NCI-H82 treated with DMSO at 0.1 percent for 48 hours (cell line): ENCODE measurements around the gene CDK4.

Experiments
- DNase-seq: peaks from one replicate; lab custom pipeline; 2025; ENCODE audit not compliant: unreplicated experiment; lab: John Stamatoyannopoulos, UW

Gene CDK4

GRCh38 chr12:57757771-57758170 is 5.7 kb upstream of the CDK4 start:
- DNase-seq = no peak

- peak; percentile 28 for DNase-seq
Measured at GRCh38 chr12:57756406-57757341, 4.6 kb upstream of the CDK4 start.

- DNase-seq = no peak
Measured at GRCh38 chr12:57755454-57756372, 3.6 kb upstream of the CDK4 start.

- no peak for DNase-seq
Measured at GRCh38 chr12:57755194-57755453, 3.0 kb upstream of the CDK4 start.

GRCh38 chr12:57754411-57755193 is 2.5 kb upstream of the CDK4 start, which contains the start of gene MARCHF9:
Gene MARCHF9, plus strand, starts transcription at chr12:57755103. Its CDS starts 426 bp downstream, at chr12:57755529.
- DNase-seq = peak; percentile 76

GRCh38 chr12:57753756-57754337 is 1.7 kb upstream of the CDK4 start:
- DNase-seq = no peak

- DNase-seq = no peak
Measured at GRCh38 chr12:57752668-57753000, 524 bp upstream of the CDK4 start.

GRCh38 chr12:57751432-57751787 is 700 bp downstream of the CDK4 start:
- DNase-seq = no peak

GRCh38 chr12:57750561-57751431 is 1.3 kb downstream of the CDK4 start:
- DNase-seq = no peak

GRCh38 chr12:57749061-57749460 is 3.0 kb downstream of the CDK4 start:
- DNase-seq = no peak

- no peak for DNase-seq
Measured at GRCh38 chr12:57746025-57746424, 6.1 kb downstream of the CDK4 start.

- DNase-seq = no peak
Measured at GRCh38 chr12:57745485-57745881, 6.6 kb downstream of the CDK4 start.

GRCh38 chr12:57744777-57745484 is 7.2 kb downstream of the CDK4 start, which contains the start of gene TSPAN31:
Gene TSPAN31, plus strand, starts transcription at chr12:57745039. Its CDS starts 116 bp downstream, at chr12:57745155.
- peak; percentile 98 for DNase-seq

GRCh38 chr12:57744194-57744776 is 7.8 kb downstream of the CDK4 start:
- DNase-seq = no peak

- no peak for DNase-seq
Measured at GRCh38 chr12:57743769-57744168, 8.3 kb downstream of the CDK4 start.

- no peak for DNase-seq
Measured at GRCh38 chr12:57741844-57742738, 10.0 kb downstream of the CDK4 start.

GRCh38 chr12:57741413-57741789 is 10.7 kb downstream of the CDK4 start:
- no peak for DNase-seq
